HG02610 (cell line): ENCODE measurements around the gene BAIAP2.

ENCODE experiments used
- ATAC-seq: cut with Tn5 transposase; IDR thresholded peaks from one replicate; pipeline ENCODE4 v1.9.1; 2021; ENCODE audit warnings: mild to moderate bottlenecking, moderate library complexity; ENCODE audit not compliant: unreplicated experiment

Gene BAIAP2

DNA sequence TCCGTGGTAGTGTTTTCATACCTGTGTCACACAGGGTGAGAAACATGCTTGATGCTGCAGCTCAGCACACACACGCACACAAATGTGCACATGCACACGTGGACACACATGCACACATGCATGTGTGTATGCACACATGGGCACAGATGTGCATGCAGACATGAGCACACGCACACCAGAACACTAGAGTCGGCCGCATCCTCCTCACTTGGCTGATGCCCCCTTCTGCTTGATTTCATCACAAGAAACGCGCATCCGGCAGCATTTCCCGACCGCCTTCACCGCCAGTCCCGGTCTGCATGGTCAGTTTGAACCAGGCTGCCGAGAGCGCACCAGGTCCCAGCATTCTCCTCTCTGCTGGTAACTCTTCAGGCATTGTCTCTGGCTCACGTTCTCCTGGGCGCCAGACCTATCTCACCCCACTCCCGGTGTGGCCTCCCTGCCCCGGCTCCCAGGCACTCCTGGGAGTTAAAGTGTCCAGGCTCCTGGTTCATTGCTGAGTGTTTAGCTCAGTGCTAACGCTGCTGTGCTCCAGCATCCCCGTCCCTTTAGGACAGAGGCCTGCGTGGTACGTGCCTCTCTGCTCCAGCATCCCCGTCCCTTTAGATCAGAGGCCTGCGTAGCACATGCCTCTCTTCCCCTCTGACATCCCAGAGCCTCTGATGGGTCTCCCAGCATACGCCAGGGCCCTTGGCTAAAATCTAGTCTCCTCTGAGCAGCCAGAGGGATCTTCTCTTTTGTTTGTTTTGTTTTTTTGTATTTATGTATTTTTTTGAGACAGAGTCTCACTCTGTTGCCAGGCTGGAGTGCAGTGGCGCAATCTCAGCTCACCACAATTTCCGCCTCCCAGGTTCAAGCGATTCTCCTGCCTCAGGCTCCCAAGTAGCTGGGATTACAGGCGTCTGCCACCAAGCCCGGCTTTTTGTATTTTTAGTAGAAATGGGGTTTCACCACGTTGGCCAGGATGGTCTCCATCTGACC, 16.0 kb downstream of the BAIAP2 start:
- ATAC-seq, result no peak

DNA sequence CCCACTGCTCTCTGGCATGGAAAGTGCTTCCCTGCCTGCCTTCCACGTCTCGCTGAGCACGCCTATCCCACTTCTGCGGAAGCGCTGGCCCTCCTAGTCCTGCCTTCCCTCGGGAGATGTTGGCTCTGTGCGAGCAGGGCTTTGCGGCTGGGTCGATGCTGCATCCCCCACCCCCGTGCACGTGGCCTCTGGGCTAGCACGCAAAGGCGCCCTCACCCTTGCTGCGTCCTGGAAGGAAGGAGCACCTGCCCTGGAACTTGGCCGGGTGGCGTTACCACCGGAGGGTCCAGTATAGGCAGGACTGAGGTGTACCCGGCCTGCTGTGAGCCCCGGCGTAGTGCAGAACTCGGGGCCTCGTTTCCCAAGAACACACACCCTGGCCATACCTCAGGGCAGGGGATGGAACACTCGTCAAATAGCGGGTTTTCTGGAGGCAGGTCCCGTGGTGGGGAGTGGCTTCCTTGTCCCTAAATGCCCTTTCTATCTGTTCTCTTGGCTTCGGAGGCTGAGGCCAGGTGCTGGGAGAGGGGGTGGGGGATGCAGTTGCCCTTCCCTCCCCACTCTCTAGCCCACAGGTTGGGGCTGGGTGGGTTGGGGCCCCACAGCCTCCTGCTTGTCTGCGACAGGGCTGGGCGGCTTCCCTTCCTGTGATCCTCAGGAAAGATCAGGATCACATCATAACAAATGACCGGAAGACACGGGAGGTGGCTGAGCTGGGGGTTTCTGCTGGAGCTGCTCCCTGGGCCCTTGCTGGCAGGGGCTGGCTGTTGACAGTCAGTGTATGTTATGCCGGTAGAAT, 17.4 kb downstream of the BAIAP2 start:
- no peak for ATAC-seq

DNA sequence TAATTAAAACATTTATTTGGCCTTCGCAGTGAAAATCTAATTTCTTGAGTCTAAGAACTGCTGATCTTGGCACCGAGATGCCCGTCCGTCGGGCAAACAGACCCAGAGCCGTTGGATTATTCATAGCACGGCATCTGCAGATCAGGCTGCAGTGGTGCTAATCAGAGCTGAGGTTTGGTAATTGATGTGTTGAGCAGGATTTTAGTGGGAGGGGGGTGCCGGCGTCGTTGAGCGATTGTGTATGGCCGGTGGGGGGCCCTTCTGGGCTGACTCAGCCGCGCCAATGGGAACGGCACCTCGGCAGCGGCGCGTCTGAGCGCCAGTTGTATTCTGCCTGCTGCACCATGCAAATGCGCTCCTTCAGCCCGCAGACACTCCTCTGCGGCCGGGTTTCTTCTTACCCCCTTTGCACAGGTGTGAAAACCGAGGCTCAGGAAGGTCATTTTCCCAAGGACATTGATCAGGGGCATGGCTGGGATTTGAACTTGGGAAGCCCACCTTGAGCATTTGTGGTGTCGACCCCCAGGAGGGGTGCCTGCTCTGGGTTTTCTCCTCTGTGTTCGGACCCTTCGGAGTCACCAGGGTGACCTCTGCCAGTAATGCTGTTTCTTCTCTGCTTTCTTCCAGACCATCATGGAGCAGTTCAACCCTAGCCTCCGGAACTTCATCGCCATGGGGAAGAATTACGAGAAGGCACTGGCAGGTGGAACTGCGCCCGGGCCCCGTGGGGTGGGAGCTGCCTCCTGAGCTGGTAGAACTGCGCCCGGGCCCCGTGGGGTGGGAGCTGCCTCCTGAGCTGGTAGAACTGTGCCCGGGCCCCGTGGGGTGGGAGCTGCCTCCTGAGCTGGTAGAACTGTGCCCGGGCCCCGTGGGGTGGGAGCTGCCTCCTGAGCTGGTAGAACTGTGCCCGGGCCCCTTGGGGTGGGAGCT, 18.4 kb downstream of the BAIAP2 start:
- ATAC-seq, result no peak

DNA sequence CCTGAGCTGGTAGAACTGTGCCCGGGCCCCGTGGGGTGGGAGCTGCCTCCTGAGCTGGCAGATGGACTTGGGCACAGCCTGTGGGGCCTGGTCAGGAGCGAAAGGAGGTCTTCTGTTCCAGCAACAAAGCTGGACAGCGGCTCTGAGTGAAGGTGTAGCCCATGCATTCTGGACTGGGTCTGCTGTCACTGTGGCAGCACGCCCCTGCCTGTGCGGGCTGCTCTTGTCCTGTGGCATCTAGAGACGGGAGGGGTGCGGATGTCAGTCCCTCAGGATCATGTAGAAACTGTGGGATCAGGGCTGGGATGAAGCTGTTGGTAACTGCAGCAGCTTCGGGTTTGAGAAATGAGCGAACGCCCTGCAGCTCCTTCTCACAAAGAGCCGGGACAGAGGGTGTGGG, 19.4 kb downstream of the BAIAP2 start:
- ATAC-seq, result no peak

DNA sequence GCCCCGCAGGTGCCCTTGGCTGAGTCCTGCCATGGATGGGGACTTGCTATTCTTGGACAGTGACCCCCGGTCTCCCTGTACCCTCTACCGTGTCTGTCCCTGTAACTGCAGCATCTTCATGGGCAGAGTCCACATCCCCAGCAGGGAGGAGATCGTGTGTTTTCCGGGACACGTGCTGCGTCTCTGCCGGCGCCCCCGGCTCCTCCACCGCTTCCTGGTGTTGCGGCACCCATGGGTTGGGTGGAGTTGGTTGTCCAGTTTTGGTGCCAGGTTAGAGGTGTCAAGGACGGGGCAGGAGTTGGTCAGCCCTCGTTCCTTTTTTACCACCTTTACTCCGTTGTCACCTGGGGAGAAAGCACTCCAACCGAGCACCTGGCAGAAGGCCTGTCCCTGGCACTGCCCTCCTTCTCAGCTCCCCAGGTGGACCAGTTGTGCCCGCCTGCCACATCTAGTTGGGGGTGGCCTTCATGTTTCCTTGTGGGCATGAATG, 20.0 kb downstream of the BAIAP2 start:
- ATAC-seq, result no peak

DNA sequence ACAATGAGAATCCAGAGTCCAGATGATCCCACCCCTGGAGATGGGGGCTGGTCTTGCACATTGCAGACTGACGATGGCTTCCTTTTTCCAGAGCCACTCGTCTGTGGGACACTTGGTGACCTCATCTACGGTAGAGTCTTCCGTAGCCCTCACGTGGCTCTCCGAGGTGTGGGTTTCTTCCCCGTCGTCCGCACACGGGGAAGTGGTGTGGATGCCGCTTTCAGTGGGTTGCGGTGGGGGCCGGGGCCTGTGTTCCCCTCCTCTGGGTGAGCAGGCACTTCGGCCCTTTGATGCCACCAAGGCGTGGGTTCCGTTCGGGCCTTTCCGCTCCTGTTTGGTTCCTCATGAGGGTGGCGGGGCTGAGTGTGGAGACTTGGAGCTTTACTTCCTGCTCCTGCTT, 21.4 kb downstream of the BAIAP2 start:
- no peak for ATAC-seq

DNA sequence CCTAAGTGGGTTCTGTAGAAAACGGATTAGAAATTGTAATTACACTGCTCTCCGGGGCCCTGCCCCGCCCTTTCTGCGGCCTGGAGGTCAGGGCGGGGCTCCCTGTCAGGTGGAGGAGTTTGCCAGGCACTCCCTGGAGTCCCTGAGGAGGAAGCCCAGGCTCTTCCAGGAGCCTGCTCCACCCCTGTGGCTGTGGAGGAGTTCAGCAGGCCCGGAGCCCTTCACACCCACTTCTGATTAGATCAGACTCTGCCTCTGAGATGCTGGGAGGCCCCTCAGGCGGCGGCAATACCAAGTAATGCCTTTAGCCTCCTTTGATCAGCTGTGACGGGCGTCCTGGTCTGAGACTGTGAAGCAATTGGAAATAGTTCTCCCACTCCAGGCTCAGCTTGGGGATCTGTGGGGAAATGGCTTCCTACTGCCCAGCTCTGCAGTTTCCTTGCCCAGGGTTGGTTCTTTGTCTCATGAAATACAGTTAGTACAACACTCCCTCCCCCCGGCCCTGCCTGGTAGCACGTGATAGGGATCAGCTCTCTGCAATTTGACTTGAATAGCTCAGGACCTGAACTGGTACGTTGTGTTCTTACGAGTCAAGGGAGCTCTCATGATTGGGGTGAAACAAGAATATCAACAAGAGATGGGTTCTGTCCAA, 22.3 kb downstream of the BAIAP2 start:
- ATAC-seq, result no peak

DNA sequence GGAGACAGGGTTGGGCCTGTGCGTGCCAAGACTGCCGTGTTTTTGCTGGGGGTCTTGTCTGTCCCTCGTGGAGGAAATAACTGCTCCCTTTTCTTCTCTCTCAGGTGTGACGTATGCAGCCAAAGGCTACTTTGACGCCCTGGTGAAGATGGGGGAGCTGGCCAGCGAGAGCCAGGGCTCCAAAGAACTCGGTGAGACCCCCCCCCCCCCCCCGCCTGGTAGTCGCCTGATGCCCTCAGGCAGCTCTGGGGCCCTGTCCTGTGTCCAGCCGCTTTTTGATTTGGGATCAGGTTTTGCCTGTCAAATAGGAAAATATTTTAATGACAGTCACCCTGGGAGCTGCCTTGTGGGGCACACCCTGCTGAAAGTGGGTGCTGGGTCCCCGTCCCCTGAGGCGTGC, 22.8 kb downstream of the BAIAP2 start:
- ATAC-seq, result no peak

DNA sequence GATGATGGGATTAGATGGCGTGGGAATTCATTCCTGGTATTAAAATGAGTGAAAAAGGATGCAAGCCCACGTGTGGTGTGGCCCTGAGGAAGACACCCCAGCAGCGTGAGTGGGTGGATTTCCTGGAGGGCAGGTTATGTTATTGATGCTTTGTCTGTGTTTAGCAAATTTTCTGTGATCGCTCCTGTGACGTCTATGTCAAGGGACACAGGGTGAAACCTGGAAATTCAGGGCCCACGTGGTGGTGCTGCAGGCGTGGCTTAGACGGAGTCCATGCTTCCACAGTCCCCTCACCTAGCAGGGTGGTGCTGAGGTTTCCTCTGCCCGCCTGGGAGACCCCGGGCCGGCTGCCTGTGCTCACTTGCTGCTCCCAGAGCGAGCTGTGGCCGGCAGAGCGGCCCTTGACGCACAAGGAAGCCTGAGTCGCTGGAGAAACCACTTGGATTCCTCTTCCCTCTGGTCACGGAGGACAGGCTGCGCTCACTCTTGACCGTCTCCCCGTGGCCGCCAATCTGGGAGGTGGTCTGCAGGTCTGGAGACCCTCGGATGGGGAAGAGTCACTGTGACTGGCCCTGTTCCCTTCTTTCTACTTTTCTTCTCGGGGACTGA, 23.4 kb downstream of the BAIAP2 start:
- no peak for ATAC-seq

DNA sequence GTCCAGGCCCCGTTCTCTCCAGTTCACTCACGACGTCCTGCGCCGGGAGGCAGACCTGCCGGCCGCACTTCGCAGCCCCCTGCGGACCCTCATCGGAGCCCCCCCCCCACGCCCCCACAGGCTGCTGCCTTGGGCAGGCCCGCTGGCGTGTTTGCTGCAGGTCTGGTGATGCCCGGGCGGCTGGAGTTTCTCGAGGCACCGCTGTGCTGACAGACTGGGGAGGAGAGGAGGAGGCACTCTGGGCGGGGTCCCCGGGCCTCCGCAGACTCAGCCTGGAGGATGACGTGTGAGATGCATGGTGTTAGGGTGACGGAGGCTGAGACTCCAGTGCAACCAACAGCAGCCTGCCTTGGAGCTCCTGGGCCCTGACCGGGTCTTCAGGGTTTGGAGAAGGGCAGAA, 24.1 kb downstream of the BAIAP2 start:
- no peak for ATAC-seq

DNA sequence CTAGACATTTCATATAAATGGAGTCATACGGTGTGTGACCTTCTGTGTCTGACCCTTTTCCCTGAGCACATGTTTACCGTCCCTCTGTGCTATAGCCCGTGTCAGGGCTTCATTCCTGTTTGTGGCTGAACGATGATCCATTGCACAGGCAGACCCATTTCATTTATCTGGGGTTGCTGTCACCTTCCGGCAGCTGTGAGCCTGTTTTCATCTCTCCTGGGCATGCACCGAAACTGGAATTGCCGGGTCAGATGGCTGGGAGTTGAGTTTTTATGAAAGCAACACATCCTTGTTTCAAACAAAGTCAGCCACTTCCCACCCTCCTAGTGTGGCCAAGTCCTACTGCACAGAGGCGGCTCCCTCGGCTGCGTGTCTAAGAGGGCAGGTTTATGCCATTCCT, 25.5 kb downstream of the BAIAP2 start:
- ATAC-seq, result no peak

DNA sequence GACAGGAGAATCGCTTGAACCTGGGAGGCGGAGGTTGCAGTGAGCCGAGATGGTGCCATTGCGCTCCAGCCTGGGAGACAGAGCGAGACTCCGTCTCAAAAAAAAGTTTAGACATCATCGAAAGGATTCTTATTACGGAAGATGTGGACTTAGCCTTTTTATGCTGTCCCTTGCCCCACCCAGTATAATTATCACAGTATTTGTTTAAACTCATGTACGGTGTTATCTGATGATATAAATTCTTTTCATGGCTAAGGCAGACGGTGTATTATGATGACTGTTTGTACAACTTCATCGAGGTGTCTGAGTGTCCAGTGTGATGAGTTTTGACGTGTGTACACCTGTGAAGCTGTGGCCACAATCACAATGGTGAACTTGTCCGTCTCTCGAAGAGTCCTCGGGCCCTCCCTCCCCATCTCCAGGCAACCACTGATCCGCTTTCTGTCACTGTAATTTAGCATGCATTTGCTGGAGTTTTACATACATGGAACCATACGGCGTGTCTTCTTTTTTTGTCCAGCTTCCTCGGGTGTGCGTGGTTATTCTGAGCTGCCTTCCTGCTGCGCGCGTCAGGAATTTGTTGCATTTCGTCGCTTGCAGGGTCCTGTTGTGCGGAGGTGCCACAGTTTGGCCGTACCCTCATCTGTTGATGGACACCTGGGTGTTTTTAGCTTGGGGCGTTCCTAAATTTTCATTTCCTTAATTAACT, 26.2 kb downstream of the BAIAP2 start:
- no peak for ATAC-seq

DNA sequence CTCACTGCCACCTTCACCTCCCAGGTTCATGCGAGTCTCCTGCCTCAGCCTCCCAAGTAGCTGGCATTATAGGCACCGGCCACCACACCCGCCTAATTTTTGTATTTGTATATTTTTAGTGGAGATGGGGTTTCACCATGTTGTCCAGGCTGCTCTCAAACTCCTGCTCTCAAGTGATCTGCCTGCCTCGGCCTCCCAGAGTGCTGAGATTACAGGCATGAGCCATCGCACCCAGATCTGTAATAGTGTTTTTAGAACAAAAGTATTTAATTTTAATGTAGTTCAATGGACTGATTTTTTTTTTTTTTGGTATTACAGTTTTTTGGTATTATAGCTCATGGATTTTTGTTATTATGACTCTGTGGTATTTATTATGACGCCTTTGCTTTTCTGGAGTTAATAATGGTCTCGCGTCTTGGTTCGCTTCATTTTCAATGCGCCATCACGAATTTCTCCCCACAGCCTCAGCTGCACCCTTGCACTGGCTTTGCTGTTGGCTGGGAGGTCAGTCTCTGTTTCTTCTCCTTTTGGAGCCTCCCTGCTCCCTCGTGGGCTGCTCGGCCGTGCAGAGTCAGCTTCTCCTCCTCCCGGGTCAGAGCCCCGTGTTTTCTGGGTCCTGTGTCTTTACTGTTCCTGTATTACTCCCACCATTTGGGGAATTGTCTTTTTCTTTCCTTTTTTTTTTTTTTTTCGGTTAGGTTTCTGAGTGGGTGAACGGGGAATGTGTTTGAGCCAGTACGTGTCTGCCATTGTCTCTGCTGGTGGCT, 27.2 kb downstream of the BAIAP2 start:
- ATAC-seq, result no peak

DNA sequence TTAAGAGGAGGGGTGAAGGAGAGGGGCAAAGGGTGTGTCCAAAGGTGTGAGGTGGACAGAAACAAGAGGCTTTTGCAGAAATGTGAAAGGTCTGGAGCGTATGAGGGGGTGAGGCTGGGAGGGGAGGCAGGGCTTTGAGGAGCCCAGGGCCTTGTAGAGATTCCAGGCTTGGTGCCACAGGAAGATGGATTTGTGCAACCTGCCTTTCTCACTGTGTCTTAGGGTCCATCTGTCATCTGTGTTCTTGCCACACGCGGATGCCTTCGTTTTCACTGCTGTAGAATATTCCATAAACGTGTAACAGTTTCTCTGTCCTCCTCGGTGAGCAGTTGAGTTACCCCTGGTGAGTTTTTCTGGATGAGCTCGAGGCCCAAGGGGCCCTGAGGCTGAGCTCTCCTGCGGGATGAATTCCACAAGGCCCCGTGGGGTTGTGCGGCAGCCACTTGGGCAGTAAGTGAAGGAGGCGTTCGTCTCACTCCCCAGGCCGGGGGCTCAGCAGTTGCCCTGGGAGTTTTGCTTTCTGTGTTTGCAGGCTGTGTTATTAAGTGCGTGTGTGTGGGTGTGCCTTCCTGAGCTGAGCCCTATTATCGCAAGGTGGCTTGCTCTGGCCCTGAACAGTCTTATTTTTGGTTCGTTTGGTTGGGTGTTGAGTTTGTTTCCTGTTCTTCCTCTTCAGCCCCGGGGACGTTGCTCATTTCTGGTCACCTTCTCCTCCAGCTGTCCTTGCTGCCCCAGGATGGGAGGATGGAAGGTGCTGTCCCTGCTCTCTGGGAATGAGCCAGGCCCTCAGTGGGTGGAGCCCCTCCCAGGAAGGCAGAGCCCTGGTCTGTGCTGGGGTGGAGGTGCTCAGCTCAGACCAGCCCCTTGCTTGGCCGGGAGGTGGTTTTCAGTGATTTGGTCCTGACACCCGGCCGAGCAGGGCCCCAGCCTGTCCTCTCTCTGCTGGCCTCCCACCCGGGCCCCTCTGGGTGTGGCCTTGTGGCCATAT, 28.4 kb downstream of the BAIAP2 start:
- no peak for ATAC-seq

DNA sequence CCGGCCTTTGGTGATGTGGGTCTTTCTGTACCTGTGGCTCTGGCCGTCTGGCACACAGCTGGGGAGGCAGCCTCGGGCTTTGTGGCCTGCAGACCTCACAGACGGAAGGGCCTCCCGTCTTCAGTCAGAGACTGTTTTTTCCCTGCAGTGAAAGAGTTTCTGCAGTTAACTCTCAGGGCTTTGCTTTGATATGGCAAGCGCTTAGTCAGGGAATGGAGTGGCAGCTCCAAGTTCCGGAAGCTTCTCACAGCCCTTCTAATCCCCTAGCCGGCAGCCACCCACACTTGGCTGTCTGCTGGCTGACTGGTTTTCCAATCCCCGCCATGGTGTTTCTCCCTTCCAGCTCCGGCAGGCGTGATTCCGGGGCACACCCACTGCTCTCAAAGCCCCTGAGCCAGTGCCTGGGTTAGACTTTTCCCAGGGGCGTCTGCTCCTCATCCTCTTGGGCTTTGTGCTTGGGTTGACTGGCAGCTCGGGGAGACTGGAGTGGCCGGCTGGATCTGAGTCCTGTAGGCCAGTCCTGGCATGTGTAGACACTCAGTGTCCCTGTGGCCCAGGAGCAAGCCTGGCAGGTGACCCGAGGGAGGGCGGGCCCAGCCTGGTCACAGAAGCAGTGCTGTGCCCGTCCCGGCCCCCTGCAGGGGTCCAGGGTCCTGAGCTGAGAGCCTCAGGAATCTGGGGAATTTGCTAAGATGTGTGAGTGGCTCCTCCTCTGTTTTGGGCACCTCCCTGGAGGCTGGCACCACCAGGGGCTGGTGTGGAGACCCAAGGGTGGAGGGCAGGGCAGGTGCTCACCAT, 29.9 kb downstream of the BAIAP2 start:
- ATAC-seq, result no peak

DNA sequence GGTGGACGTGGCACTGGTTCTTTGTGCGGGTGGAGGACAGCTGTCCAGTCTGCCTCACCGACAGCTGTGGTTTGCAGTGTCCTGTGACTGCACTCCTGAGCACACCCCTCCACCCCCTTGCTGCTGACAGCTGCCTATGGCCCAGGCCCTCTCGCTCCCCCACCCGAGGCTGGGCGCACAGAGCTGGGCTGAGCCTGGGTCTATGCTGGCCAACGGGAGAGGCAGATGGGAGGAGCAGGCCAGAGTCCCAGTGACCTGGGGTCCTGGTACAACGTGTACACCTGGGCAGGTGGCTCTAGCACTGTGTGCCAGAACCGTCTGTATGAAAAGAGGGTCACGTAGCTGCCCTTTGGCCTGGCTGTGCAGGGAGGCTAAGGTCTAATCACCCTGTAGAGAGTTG, 30.5 kb downstream of the BAIAP2 start:
- no peak for ATAC-seq
